GM11168 (cell line): ENCODE measurements around the gene VDR.

Experiments used
- in situ Hi-C: fragments of 300-500 bp; cut with MboI; formaldehyde crosslinking; loops from one replicate; pipeline ENCODE4 v1.12.0; 2022; ENCODE audit warnings: low sequenced_read_pairs; ENCODE audit not compliant: unreplicated experiment

VDR gene

GRCh38 chr12:47904713-47905709 lies at the start of gene VDR:
TSS of gene VDR (minus strand) at chr12:47904994. CDS start at chr12:47879113, 25,881 bp downstream.
- in situ Hi-C loops, result no loop called here

- in situ Hi-C loops, result no loop called here
Observed at GRCh38 chr12:47954058-47954457, 49.3 kb upstream of the VDR start.

DNA sequence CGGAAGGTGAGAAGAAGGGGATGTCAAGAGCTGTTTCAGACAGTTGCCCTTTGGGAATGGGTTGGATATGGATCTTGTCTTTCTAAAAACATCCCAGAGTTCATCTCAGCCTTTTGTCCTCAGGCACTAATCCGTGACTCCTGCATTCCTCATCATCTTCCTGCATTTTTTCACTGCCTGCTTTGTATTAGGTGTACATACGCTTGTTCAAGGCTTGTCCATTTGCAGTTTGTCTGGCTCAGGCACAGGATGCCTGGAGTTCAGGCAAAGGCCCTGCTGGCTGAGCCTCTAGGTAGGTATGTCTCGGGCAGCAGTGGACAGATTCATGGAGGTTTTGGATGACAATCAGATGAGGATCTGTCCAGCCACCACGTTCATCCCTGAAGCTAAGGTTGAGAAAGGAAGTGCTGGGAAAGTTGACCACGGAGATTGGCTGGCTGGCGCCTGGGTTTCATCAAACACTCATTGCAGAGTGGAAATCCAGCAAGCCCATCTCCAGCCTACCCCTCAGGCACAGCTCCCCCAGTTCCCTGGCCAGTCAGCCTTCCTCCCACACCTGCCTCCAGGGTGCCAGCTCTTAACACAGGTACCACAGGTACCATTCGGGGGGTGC lies 46.2 kb upstream of the VDR start:
- in situ Hi-C loops, result no loop called here

GRCh38 chr12:47949441-47950341 lies 44.9 kb upstream of the VDR start:
- in situ Hi-C loops, result no loop called here

DNA sequence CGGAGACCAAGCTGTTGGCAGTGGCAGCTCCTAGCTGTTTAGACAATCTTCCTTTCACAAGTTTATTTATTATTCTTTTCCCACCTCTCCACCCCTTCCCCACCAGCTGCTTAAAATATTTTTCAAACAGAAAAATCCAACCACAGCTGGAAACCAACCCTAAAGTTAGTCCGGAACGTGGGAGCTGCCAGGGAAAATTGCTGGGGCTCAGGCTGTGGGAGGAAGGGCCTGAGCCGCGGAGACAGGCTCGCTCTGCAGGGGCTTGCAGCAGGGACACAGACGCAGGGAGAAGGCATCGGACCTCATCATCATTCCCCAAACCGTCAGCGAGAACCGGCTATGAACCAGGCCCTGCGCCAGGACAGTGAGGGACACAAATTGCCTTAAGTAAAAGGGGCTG lies 42.5 kb upstream of the VDR start:
- in situ Hi-C loops, result no loop called here

DNA sequence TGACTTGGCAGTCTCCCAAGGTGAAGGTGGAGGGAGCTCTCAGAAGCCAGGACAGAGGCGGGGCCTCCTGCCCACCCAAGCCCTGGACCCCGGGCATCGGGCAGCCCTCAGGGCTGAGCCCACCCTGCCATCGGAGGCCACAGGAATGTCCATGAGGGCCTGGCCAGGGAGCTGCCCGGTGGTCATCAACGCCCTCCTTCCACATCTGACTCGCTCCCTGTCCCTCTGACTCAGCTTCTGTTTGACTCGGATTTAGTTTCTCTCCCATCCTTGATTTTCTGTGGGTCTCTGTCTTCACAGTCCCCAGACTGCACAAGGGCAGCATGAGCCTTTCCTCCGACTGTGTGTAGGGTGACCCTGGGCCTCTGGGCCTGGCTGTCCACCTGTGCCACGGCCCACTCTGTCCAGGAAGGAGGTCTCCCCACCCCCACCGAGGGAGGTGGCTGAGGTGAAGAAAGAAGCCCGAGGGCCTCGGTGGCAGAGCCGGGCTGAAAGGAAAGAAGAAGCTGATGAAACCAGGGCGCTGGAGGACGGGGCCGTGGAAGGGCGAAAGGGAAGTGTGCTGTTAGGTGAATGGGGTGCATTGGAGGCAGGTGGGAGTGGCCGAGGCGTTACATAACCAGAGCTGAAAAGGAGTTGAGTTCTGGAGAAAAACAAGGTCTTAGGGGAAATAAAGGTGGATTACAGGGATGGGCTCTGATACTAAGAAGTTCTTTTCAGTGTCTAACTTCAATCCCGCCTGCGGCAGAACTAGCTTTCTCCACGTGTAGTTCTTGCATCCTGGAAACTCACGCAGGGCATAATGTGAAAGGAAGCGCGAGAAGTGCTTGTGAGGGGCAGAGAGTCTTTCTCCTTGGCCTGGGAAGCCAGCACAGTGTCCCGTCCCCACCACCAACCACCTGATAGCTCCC lies 41.9 kb upstream of the VDR start:
- in situ Hi-C loops, result no loop called here

DNA sequence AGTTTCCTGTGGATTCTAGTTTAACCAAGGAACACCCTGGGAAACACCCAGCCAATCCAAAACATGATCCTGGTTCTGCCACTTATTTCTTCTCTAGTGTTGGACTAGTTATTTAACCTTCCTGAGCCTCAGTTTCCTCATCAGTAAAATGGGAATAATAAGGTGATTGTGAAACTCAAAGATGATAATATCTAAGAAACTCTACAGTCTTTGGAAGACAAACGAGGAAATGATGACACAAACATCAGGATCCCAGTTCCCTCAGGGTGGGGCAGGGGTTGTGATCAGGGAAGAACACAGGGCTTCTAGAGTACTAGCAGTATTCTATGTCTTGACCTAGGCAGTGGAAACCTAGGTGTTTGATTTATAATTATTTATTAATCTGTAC lies 40.5 kb upstream of the VDR start:
- in situ Hi-C loops, result no loop called here

DNA sequence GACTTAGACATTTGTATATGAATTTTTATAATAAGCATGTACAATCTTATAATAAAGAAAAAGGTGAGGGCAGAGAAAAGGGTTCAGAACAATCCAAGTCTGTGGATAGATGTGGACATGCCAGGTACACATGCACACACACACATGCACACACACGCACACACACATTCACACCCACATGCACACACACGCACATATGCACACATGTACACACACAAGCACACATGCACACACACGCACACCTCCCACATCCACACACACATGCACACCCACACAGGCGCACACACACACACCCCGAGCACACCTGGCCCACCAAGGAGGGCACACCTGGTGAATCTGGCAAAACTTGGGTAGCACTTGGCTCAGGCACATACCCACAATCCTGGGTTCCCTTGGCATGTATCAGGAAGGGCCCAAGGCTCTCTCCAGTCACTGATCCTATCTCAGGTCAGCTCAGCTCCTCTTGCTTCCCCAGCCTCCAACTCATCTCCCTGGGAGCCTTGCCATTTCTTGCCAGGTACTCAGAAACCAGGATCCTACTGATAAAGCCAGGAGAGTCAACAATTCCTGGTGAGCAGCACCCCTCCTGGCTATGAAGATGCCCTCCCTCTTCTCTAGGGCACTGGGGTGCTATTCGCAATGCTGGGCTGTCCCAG lies 40.0 kb upstream of the VDR start:
- in situ Hi-C loops, result no loop called here

DNA sequence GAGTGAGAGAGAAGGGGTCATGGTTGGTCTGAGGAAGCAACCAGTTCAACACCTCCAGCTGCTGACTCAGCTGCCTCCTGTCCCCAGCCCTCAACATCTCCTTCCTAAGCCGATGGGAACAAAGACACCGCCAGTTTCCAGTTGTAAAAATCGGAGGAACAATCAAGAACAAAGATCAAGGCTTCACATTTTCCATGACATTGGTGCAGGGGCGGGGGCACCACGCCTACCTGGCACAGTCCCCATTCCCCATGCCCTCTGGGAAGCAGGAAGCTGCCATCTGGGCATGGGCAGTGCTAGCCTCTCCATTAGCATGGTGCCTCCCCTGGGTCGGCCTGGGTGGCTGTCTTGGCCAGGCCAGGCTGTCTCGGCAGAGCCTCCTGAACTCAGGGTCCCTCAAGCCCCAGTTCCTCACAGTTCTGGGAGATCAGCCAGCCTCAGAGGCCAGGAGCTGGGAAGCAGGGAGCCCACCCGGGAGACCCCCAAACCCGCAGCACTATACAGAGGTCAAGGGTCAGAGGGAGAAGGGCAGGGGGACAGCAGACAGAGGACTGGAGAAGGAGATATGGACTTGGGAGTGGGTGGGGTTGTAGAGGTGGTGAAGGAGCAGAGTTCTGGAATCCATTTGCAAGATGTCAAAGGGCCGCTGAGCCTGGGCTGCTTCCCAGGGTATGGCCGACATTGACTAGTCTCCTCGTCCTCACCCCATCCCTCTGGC lies 39.0 kb upstream of the VDR start:
- in situ Hi-C loops, result no loop called here

GRCh38 chr12:47942614-47943225 lies 37.9 kb upstream of the VDR start:
- in situ Hi-C loops, result no loop called here

DNA sequence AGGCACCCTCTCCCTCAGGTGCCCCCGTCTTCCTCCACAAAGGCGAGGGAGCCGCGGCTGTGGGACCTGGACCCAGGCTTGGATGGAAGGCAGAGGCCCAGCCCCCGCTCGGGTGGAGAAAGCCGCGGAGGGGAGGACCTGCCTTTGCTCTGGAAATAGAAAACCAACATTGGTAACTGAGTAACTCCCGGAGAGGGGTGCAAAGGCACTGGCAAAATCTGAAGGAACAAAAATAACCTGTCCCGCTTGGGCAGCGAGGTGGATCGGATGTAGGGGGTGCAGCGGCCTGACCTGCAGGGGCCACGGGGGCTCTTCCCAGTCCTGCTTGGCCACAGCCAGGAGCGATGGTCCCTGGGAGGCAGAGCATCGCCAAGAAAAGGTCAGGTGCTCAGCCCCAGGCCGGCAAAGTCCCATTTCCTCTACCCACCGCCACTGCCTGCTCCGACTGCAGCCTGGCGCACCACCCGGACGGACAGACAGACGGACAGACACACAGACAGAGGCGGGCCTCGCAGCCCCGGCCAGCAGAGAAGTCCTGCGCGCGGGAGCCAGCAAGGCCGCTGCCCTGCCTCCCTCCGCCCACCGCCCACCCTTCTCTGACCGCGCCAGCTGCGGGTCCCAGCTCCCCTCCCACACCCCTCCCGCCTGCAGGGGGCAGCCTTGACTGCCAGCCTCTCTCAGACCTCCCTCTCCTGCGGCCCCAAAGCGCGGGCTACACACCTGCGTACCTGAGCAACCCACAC lies 37.2 kb upstream of the VDR start:
- in situ Hi-C loops, result no loop called here

- in situ Hi-C loops, result no loop called here
Observed at GRCh38 chr12:47941475-47941780, 36.6 kb upstream of the VDR start.

DNA sequence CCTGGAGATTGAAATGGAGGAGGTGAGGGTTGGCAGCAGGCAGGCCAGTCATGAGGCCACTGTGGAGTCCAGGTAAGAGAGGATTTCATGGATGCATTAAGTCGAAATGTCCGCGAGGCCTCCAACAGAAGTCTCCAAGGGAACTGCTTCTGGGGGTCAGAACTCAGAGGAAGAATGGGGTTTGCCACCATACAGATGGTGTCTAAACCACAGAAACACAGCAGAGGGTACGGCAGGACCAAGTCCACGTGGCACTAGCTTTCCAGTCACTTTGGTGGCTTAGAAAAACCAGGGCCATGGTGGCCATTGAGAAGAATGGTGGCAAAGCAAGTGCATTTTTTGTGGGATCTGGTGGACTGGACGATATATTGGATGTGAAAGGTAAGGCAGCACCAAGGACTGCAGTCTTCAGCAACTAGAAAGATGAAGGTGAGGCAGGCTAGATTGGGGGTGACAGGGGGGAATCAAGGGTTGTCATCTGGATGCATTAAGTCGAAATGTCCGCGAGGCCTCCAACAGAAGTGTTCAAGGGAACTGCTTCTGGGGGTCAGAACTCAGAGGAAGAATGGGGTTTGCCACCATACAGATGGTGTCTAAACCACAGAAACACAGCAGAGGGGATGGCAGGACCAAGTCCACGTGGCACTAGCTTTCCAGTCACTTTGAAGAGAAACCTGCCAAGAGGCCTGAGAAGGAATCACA lies 36.1 kb upstream of the VDR start:
- in situ Hi-C loops, result no loop called here

GRCh38 chr12:47939009-47939601 lies 34.3 kb upstream of the VDR start:
- in situ Hi-C loops, result no loop called here

GRCh38 chr12:47938594-47938993 lies 33.8 kb upstream of the VDR start:
- in situ Hi-C loops, result no loop called here

- in situ Hi-C loops, result no loop called here
Observed at GRCh38 chr12:47938093-47938492, 33.3 kb upstream of the VDR start.

DNA sequence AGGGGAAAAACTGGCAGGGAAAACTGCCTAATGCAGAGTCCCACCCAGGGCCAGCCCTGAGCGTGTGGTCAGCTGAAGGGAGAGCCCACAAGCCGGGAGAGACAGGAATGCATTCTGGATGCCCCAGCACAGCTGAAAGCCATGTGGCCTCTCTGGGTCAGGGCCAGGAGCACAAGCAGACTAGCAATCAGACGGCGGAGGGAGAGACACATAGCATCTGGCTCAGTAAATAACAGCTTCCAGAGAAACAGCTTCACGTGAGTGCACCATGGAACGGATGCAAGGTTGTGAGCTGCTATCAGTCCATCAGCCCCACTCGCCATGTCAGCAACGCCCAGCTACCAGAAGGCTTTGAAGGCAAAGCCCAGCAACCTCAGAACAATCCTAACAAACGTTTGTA lies 30.4 kb upstream of the VDR start:
- in situ Hi-C loops, result no loop called here
